ENCODE measurements around the gene SEMA3D.

The SEMA3D gene

DNA sequence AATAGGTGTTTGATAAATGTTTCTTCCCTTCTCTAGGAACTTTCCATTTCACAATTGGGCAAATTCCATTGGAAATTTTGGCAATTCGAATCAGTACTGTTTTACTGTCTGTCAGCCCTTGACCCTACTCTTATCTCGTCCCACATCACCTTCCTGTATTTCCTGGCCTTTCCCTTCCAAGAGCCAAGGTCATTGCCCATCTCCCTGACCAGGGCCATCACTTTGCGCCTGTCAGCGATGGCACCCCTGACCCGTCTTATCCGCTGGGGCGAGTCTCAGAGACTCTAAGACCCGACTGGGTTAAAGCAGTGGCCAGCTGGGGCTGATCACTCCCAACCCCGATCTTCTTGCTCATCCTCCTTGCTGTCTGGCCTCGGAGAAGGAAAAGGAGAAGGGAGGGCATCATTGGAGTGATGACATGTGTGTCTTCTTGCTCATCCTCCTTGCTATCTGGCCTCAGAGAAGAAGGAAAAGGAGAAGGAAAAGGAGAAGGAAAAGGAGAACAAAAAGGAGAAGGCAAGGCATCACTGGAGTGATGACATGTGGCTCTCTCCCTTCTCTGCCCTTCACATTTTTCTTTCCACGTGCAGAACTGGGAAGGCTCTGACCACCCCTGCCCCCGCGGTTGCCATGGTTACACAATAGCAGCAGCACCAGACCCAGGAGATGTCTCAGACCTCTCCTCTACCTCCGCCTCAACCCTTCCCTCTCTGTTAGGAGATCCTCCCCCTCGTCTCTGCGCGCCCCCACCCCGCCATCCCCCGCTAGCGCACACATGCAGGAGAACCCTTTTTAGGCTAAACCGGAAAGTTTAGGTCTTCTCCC lies 2.0 kb downstream of the SEMA3D start:
- peak; percentile 6 for DNase-seq (ENCODE audit: low spot score)

DNA sequence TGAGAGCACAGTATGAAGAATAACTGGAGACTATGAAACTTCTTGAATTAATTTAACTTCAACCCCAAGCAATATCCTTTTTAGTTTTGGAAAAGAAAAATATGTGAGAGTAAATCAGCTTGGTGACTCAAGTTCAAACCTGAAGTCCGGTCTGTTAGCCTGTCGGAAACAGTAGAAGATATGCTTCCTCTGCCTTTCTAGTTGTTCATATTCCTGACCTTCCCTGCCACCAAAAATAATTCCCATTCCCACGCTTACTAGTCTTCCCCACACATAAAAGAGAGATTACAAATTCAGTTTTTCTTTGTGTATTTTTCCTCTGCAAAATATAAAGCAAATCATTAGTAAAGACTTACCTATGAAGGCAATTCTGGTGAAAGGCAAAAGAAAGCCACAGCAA lies 3.6 kb downstream of the SEMA3D start:
- no peak for DNase-seq (ENCODE audit: low spot score)

DNA sequence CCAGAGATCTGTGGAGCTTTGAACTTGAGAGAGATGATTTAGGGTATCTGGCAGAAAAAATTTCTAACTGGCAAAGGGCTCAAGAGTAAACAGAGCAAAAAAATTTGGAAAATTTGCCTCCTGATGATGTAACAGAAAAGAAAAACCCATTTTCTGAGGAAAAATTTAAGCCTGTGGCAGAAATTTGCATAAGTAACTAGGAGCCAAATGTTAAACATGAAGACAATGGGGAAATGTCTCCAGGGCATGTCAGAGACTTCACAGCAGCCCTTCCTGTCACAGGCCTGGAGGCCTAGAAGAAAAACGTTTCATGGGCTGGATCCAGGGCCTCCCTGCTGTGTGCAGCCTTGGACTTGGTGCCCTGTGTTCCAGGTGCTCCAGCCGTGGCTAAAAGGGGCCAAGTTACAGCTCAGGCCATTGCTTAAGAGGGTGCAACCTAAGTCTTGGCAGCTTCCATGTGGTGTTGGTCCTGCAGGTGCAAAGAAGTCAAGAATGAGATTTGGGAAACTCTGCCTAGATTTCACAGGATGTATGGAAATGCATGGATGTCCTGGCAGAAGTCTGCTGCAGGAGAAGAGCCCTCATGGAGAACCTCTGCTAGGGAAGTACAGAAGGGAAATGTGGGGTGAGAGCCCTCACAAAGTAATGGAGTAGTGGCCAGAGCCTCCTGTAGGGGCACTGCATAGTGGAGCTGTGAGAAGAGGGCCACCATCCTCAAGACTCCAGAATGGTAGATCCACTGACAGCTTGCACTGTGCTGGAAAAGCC lies 8.1 kb downstream of the SEMA3D start:
- DNase-seq (ENCODE audit: low spot score) = no peak

DNA sequence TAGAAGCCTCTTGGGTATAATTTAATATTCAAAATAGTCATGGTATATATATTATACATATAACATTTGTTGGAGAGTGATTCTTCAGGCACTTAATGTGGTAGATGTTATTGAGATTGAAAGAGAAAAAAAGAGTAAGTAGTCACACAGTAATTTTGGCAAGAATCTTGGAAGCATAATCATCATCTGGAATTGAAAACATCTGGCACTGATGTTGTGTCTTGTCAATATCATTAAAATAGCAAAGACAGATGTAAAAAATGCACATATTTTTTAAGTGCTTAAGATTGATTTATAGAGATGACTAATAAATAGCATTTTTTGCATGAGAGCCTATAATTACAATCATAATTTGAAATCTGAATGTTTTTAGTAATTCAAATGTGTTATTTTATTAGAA lies 9.5 kb downstream of the SEMA3D start:
- no peak for DNase-seq (ENCODE audit: low spot score)

DNA sequence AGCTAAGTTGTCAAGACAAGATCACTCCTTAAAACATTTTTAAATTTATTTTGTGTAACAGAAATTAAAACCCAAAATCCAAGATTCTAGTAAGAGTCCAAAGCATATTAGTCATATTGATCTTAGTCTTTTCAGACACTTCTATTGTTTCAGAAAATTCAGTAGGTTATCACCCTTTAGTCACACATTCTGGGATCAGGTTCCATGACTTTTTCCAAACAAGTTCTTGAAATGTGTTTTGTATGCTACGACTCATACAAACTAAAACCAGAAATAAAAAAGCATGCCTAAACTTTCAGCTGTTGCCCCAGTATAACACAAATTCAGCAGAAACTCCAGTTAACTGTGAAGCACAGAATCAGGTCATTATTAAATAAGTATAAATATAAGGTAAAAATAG lies 10.7 kb downstream of the SEMA3D start:
- peak; percentile 4 for DNase-seq (ENCODE audit: low spot score)

DNA sequence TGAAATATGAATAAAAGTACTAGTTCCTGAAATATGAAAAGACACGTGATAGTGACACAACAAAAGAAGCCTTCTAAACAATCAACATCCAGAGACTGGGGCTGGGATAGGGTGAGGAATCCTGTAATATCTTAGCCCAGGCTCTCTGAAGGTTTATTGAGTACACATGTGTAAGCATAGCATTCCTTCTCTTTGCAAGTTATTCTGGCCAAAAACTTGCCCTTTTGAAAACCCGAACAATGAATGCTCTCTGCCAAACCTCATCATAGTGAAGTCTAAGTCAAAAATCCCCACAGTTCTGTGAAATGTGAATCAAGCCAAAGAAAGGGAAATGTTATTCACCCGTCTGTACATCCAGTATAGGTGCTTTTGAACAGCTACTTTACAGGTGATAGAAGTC lies 11.6 kb downstream of the SEMA3D start:
- DNase-seq (ENCODE audit: low spot score) = no peak

DNA sequence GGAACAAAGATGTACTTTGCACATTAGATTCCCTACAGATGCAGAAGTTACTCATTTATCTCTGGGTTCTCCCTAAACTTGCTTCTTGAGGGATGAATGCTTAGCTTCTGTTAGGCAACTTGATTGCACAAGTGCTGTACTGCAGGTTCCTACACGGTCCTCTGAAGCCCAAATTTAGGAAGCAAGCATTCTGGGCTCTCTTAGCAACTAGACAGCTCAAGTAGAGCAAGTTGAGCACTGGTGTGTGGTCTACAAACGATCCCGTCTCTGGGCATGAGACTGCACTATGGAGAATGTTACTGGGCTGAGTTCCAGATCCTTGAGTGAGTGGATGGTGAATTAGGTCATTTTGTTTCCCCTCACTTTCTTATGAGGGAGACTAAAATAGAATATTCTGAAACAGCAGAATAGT lies 14.3 kb downstream of the SEMA3D start:
- DNase-seq (ENCODE audit: low spot score) = peak; percentile 41

DNA sequence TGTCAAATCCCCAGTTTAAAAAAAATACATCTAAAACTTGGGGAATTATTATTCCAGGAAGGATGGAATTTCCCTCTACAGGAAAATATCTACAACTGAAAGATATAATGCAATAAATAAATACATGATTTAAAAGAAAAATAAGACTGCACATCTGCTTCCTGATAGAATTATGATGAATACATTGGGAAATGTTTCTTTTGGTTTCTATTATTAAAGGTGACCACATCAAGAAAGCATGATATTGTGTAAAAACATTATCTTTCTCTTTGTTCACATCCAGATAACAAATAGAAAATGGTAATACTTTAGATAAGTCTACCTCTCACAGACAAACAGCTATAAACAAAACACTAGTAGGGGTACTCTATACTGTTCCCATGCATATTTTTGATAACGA lies 19.2 kb downstream of the SEMA3D start:
- no peak for DNase-seq (ENCODE audit: low spot score)

DNA sequence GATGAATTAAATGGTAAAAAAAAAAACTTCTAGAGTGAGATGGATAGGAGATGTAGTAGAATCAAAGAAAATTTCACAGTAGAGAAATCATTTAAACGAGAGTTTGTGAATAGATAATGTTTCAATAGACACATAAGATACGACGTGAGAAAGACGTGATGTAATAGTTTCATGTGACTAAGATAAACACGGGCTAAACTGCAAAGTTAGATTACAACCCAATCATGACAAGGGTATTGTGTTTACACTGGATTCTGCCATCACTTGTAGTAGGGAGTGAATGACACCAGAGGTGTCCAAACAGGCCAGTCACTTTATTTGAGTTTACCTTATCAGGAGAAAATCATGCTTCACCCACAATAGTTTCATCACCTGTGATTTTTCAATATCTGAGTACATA lies 21.6 kb downstream of the SEMA3D start:
- DNase-seq (ENCODE audit: low spot score) = no peak

DNA sequence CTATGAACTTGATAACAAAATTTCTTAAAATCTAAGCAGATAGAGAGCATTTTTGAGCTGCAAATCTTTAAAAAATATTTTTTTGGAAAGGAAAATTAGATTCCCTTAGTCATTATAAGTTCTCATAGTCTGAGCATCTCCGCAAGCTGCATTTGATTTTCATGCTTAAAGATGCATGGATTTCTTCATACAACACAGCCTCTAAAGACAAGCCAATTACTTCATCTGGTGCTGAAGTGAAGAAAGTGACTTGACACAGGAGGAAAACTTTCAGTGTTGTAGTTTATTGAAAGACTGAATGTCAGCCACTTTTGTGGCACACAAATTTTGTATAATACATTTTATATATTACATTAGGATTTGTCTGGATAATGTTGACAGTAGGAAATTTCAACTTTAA lies 22.5 kb downstream of the SEMA3D start:
- no peak for DNase-seq (ENCODE audit: low spot score)

DNA sequence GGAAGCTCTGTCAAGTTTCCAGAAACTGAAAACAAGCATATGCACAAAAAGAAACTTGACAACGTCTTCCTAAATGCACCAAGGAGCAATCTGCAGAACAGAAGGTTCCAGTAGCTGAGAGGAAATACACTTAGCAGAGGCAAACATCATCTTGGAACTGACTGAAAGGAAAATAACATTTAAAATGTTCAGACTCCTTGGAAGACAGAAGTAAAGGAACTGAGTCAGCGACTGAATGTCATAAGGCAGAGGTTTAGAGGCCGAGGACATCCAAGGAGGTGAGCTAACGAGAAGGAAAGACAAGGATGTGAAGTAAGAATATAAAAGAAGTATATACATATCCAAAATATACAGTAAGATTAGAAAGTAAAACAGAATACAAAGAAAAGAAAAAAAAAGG lies 24.1 kb downstream of the SEMA3D start:
- no peak for DNase-seq (ENCODE audit: low spot score)

DNA sequence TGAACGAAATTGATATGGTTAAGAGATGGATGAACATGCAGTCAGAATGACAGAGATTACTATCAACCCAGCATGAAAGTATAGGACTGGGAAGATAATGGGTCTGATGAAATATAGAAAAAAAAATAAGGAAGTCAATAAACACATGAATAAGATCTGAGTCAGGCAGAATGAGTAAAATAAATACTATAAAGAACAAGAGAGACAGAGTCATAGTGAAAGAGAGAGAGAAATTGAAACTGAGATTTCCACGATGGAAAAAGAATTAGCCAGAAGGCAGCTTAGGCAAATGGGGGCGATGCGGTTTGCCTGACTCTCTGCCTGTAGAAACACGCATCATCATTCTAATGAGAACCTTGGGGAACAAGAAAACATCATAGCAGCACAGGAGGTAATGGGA lies 26.6 kb downstream of the SEMA3D start:
- no peak for DNase-seq (ENCODE audit: low spot score)

DNA sequence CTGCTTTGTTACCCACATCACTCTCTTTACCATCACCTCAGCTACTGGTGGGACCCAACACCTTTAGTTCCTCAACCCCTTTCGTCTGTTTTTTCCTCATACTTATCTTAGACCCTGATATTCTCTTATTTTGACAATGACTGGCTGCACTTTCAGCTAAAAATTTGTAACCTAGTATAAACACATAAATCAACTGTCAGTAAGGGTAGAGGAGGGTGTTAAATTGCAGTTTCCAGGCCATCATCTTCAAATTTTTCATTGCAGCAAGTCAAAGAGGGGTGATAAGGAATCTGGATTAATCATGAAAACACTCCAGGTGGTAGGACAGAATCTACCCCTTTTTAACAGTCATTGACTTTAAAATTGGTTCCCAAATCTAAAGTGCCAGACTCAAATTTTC lies 27.9 kb downstream of the SEMA3D start:
- no peak for DNase-seq (ENCODE audit: low spot score)

DNA sequence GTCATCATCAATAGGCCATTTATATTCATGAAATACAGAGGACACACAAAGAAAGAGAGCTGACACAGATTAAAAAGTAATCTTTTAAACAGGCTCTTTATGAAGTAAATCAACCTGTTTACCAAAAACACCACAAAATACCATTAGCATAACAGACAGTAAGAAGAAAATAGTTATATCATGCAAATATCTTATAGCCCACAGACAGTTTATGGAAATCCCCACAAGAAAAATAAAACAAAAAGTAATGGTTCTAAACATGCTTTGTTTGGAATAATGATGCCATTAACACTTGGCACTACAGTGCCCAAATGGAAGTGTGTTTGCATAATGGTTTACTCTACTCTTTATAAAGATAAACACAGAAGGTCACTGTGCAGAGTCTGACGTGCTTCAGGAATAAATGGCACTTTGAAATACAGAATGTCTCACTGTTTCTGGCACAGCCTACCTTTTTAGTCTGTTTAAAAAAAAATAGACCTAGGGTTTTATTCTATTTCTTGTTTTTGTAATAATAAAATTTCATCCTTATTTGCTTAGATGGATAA lies 30.1 kb downstream of the SEMA3D start:
- DNase-seq (ENCODE audit: low spot score) = no peak

DNA sequence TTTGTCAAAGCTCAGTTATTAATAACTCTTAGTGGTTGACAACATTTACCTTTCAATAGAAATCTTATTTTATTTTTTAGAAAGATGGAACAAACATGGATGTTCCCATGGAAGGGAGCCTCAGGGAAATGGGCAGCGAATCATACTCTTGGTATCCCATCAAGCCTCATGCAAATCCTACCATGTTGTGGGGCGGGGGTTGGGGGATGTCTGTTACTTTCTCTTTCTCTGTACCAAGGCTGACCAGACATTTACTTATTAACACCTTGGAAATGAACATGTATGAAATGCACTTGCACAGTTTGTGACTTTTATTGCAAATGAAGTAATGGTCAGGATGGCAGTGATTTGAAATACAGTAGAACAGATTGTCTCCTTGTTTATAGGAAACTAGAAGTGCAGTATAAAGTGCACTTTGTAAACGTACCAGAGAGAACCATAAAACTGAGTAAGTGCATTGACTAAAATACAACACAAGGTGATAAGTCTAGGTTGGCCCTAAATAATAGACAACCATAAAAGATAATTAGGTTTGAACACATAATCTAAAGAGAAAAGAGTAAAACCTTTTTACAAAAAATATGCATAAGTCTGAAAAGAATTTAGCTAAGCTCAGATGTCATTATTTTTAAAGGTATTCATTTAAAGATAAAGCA lies 32.4 kb downstream of the SEMA3D start:
- peak; percentile 13 for DNase-seq (ENCODE audit: low spot score)

DNA sequence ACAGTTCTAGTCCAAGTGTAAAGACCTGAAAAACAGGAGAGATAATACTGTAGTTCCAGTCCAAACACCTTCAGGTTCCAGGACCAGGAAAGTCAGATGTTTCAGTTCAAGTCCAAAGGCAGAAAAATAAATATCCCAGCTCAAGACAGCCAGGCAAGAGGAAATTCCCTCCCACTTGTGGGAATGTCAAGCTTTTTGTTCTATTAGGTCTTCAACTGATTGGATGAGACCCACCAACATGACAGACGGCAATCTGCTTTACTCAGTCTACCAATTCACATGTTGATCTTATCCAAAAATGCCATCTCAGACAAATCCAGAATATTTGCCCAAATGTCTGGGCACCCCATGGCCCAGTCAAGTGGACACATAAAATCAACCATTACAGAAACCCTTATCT lies 33.1 kb downstream of the SEMA3D start:
- no peak for DNase-seq (ENCODE audit: low spot score)

DNA sequence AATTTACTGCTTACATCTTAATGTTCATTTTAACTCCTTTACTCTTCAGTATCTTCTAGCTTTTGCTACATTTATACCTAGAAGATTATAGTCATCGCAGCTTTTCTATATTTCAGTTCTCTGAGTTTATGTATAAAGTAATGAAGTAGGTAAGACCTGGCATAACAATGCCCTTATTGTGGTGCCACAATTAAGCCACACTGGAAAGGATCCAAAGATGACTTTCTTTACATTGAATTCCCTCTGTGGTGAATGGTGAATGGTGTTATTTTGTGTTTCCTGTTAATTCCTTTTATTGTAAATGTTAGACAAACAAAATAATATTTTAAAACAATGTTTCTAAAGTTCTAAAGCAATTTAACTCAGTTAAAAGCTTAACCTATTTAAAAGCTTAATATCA lies 36.2 kb downstream of the SEMA3D start:
- no peak for DNase-seq (ENCODE audit: low spot score)

DNA sequence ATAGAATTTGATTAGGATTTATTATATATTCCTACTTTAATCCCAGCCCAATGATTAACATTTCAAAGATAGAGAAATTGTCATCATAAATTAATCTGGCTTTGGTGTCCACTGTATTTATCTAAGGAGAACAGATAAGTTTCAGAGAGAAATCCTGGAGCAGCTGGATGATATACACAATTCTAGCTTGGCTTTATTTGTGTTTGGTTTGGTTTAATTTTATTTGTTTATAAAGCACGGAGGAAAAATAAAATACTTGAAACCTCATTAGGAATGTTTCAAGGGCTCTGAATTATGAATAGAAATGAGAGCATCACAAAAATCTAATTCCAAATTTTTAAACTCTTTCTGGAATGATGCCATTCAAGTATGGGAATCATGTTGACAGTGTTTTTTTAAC lies 42.1 kb downstream of the SEMA3D start:
- no peak for DNase-seq (ENCODE audit: low spot score)

DNA sequence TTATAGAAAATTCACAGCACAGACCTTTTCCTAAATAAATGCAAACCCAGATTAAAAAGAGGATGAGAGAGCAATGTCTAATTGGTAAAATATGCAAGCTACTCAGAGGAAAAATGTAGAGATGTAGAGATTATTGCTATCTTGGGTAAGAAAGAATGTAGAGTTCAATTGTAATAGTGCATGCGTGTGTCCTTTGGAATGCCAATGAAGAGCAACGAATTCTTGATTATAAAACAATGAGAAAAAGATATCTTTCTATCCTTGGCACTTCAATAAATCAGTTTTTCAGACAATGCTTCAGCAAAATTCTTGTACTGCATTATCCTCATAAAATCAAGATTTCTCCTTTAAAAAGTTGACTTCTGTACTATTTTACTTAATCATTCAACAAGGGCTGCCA lies 50.9 kb downstream of the SEMA3D start:
- no peak for DNase-seq (ENCODE audit: low spot score)

DNA sequence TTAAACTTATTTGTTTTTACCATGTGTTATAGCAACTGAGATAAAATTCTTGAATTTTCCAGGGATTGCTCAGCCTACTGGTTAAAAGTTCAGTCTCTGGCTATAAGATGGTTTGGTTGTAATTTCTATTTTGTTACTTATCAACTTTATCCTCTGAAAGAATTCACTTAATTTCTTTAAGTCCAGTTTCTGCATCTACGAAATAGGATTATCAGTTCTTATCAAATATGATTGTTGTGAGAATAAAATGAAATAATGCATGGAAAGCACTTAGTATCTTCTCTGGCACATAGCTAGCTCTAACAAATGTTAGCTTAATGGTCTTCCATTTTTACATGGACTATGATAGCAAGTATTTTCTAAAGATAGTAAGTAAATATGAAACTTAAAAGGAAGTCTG lies 53.3 kb downstream of the SEMA3D start:
- no peak for DNase-seq (ENCODE audit: low spot score)

DNA sequence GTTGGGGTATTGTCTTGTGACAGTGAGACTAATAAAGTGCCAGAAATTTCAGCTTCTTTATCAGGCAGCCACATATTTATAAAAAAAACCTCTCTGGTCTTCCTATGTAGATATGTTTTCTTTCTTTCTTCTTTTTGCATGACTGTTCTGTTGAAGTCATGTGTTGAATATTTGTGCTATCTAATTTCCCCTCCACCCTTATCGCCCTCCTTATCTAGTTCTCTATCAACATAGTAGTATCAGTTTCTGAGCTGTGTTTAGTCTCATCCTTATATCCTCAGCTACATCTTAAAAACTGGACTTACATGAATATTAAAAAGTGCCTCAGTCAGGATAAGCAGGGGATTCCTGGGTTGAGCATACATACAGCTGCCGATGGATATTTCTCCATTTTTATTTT lies 53.9 kb downstream of the SEMA3D start:
- DNase-seq (ENCODE audit: low spot score) = no peak

DNA sequence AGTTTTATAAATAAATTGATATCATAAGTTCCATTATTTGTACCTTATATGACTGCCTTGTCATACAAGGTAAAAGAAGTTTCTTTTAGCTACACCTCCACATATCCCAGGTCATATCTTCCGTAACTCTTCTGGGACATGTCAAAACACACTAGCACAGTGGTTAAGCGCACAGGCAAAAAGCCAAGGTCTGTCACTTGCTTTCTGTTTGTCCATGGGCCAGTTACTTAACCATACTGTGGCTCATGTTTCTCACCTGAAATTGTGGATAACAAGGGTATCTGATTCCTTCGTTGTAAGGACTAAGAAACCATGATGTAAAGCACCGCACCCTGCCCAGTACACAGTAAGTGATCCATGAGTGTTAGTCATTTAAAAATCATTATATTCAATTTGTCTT lies 56.2 kb downstream of the SEMA3D start:
- DNase-seq (ENCODE audit: low spot score) = no peak

DNA sequence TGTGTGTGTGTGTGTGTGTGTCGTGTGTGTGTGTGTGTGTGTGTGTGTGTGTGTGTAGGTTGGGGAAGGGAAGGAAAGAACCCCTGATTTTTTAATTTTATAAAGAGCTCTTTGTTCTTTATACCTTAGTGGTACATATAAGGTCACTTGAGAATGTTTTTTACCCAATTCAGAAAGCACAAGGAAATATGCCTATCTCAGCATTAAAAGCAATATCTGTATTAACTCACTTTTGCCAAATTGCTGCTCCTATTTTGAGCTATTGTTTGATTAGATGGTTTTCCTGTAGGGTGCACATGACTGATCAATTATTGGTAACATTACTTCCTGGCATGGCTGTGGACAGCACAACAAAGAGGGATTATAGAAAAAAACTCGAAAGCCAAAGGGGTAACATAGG lies 60.5 kb downstream of the SEMA3D start:
- DNase-seq (ENCODE audit: low spot score) = no peak

Data from kidney tubule cell (primary cell).